ENCODE measurements around the gene LYST.
"Not testable (repeated sequence)": the region's sequence is repeated elsewhere in the genome, so short reads cannot be mapped to it uniquely, and the experiment has no call there.

LYST gene

DNA sequence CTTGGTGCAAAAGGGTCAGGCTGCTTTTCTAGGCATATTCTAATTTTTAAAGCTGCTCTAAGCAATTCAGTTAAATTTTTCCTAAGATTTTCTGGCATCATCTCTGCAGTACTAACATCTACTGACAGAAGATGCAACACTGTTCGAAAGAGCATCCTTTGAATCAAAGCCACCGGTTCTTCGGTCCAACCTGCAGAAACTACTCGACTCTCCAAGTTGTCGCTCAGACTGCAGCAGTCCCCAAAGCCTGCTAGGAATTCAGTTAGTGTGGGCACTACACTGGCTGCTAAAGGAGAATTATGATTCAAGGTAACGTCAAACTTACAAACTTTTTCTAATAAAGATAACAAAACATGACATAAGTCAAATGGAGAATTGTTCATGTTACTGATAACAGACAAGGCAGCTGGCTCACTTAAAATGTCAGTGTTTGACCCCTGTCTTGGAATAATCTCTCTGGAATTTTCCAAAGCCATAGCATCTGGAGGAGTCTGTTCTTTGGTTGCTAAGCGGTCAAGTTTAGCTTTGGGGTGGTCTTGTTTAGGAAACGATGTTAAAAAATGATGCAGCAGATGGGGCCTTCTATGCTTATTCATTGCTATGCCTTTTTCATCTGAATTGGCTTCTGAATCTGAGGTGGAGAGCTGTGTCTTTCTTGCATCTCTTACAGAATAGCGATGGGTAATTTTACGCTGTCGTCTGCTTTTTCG lies 56.9 kb downstream of the LYST start:
- no peak for DNase-seq

DNA sequence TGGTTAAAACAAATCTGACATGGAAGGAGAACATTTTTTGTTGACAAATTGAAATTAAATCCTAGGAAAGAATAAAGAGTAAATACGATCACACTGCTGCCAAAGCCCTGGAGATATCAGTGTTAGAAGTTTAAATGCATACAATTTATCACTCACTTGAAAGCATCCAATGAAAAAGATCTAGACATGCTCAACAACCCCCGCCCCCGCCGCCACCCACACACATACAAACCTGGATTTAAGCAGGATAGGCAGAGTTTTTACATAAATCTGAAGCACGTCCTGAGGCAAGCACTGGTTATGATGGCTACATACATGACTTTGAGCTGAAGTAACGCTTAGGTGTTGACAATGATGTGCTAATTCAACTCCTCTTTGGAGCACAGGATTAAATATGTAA lies 58.5 kb downstream of the LYST start:
- no peak for DNase-seq

DNA sequence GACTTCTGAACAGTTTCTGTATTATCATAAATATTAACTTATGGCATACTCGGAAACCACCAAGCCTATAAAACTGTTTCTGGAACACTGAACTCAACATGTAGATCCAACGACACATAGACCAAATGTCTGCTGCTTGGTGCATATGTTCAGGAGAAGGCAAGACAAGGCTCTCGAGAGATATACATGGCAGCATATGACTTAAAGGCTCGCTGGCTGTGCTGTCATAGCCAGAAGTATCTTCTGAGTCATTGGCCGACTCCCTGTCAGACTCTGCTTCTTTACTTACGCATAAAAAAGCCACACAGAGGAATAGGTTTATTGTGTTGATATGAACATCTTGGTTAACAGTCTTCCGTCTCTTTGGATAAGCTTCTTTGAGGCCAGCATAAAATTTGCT lies 60.6 kb downstream of the LYST start:
- DNase-seq = no peak

DNA sequence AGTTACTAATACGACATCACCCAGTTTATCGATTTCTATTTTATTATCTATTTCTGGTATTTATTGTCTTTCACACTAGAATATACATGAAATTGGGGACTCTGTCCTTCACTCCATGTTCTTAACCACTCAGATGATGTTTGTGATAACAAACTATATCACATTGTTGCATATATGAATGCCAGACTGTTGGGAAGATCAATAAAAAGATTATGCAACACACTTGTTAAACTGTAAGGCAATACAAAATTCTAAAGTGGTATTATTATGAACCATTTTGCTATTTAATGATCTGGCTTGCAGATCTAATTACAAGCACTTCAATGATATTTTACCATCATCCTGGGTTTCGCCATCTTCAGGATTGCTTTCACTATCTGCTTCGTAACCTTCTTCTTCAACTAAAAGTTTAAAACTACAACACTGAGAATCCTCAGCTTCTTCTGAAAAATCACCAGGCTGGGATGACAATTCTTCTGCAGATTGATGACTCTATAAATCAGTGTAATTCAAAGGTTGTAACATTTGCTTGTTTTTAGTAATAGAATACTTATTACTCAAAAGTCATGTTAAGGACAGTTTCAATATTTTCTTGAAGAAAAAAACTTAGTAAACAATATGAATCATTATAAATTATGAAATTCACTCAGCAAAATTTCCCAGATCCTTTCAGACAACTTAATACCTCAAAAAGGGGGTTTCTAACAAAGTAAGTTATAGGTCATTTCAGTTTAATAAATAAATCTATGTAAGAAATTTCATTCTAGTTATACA lies 63.9 kb downstream of the LYST start:
- DNase-seq = no peak

DNA sequence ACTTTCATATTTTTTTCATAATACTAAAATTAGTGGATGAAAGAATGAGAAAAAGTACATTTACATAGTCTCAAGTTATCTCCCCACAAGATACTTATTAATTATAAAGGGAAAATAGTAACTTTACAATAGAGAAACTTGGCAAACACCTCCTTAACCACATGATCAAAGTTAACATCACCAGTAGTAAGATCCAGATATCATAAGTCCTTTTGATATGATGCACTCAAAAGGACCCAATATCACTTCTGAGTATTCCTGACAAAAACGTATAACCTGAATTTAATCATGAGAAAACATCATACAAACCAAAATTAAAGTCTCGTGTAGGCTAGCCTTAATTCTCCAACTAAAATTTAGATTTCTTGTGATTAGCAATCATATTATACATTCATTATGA lies 67.4 kb downstream of the LYST start:
- no peak for DNase-seq

DNA sequence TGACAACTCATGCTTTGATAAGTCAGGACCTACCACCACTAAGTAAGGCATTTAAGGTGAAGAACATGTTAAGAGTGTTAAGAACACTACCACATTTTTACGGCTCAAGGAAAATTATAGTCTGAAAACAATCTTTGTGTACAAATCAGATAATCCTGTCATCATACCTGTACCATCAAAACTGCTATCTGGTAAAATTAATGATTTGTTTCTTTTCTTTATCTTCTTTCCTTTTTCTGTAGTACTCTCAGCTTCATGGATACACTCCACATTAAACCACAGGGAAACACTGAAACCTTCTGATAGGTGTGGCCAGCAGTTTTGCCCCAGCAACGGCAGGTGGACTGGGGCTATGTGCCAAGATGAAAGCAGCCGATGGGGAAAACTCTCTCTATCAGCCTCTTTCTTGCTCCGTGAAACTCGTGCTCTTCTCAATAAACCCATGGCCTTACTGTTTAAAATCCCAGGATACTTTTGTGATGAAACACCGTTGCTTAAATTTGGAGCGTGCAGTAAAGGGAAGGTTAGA lies 75.1 kb downstream of the LYST start:
- no peak for DNase-seq

DNA sequence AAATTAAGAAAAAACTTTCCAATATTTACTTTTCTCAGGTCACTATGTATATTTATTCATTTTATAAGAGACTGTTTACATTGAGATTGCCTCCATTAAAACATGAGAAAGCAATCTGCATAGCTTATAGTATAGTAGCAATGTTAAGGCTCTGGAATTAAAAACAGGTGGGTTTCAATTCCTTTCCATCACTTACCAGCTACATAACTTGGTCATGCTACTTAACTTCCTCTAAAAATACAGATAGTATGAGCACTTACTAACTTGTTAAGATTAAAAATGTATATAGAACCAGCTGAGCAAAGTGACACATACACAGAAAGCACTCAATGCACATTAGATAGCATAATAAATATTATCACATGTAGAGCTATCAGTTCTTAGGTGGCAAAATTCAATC lies 76.6 kb downstream of the LYST start:
- DNase-seq = no peak

DNA sequence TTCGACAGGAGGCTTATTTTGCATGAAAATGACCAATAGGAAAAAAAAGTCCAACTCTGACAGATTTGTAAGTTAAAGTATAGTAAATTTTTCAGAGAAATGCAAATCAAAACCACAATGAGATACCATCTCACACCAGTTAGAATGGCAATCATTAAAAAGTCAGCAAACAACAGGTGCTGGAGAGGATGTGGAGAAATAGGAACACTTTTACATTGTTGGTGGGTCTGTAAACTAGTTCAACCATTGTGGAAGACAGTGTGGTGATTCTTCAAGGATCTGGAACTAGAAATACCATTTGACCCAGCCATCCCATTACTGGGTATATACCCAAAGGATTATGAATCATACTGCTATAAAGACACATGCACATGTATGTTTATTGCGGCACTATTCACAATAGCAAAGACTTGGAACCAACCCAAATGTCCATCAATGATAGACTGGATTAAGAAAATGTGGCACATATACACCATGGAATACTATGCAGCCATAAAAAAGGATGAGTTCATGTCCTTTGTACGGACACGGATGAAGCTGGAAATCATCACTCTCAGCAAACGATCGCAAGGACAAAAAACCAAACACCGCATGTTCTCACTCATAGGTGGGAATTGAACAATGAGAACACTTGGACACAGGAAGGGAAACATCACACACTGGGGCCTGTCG lies 80.3 kb downstream of the LYST start:
- DNase-seq = not testable (repeated sequence)

DNA sequence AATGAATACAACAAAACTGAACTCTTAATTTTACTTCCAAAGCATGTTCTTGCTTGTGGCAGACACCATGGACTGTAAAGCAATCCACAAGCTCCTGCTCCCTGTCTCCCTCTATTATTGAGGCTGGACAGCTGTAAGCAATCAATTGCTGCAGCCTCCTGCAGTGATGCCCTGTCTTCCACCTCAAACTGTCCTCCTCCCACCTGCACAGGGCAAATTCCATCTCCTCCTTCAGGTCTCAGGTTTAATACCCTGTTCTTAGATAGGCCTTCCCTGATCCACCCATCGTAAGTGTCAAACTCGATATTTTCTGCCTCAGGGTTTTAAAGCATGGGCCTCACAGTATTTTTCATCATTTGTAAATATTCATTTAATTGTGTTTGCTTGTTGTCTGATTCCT lies 81.8 kb downstream of the LYST start:
- DNase-seq = no peak

DNA sequence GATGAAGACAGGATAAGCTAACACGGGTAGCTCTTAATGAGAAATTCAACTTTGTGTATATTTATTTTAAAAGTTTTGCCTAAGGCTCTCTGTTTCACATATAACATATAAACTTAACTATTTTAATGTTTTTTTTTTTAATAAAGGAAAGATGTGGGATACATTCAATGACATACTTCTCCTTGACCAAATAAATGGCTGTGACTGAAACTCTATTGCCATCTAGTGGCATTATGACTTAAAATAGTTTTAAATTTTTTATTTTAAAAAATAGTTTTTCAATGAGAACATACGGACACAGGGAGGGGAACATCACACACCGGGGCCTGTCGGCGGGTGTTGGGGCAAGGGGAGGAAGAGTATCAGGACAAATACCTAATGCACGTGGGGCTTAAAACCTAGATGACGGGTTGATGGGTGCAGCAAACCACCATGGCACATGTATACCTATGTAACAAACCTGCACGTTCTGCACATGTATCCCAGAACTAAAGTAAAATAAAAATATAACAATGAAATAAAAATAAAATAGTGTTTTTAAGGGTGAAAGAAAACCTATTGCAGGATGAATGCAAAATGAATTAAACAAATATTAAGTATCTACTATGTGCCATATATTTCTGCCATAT lies 83.4 kb downstream of the LYST start:
- DNase-seq = no peak

DNA sequence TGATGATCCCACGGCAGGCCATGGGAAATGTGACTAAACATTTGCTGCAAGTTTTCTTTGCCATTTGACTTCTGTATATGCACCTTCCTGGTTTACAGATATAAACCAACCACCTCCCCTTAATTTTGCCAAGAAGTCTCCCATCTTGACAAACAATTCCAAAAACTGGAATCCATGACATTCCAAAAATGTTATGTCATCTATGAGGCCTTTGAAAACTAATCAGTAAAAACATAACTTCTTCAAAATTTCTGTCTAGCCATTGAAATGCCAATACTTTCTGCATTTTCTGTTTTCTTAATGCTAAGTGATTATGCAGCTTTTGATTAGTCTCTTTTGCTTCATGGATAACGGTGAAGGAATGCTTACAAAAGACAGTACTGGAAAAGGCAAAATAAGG lies 84.1 kb downstream of the LYST start:
- DNase-seq = no peak

DNA sequence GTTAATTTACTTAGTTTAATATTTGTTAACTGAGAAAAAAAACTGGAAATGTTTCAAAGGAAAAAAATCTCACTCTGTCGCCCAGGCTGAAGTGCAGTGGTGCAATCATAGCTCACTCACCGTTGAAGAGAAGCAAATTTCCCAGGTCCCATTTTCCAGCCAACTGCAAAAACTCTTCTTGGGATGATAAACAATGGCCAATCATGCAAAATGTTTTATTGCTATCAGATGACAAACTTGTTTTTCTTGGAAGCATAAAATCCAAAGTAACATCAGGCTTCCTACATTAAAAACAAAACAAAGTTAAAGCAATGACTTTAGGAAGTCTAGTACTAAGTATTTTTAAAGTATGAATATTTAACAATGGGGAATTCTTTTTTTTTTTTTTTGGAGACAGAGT lies 84.9 kb downstream of the LYST start:
- no peak for DNase-seq

DNA sequence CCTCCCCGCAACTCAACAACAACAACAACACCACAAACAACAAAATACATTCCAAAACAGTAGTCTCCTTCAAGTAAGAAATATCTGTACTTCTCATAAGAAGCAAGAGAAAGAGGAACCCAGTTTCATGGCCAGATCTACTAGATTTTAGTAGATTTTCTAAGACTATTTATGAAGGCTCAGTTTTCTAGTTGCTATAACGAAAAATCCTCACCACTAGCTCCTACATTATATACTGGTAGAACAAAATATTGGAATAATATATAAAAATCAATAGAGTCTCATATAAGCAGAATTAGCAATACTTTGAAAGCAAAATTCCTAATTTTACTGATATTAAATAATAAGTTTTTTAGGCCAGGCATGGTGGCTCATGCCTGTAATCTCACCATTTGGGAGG lies 86.9 kb downstream of the LYST start:
- DNase-seq = no peak

DNA sequence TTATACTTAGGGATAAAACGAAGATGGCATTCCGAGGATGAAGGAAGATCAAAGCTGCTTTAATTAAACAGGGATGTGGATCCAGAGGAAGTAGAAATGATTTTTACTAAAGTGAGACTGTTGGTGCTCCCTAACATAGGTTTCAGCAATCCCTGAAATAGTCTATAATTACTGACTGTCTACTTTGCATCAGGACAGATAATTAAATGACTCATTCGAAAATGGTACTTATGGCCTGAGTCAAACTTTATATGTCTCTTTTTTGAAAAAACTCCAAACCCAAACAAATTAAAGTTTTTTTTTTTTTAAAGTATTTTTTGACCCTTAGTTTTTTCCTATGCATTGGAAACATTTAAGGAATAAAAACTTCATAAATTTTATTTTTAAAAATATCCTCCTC lies 90.3 kb downstream of the LYST start:
- DNase-seq = no peak

DNA sequence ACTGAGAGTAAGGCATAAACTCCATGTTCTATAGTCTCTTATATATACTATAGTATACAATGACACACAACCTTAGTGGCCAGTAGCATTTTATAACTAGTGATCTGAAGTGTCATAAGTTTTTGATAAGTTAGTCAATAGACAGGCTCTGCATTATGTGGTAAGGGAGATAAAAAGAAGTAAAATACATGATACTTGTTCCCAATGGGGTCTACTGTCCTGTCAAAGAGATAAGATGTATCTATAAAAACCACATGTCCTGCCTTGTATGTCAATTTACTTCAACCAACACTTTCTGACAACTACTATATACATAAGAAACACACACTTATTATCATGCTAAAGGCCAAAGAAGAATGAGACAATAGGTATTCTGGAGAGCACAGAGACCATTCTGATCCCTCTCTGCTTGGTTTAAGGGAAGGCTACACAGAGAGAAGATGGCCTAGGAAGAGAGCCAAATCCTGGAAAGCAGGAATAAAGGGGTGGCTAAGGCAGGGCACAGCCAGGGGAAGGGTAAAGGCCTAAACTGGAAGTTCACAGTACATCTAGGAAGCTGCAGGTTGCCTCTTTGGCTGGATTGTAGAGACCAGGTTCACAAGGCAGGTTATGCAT lies 91.4 kb downstream of the LYST start:
- DNase-seq = no peak

DNA sequence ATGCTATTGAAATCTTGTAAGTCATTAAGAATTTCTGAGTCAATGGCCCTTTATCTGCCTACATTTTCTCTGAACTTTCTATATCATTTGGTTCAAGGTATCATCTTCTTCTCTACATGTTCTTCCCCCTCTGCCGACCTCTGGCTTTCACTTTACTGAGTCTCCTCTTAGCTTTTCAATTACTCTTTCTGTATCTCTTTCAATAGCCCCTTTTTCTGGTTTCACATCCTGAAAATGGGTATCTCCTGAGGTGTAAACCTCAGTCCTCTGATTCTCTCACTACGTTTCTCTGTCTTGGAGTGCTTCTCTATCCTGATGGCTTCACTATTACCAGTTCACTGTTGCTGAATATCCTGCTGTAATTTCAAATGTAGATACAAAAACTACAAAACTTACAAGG lies 98.9 kb downstream of the LYST start:
- no peak for DNase-seq

DNA sequence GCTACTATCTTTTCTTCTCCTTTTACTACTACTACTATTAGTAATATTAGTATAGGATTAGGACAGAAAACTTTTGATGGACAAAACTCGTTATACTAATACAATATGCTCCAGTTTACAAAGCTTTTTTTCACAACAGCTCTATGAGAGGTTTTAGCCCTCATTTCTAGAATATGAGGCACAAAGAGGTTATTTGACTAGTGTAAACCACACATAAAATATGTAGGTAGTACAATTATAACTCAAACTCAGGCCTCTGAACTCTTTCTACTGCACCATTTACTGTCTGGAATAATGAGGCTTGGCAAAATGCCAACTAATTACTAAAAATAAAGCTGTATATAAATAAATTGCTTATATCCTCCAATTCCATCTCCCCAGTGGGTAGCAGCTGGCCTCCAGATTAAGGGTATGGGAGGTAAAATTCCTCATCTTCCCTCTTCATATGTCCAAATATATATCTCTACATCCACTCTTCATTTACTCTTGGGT lies 99.9 kb downstream of the LYST start:
- DNase-seq = no peak

DNA sequence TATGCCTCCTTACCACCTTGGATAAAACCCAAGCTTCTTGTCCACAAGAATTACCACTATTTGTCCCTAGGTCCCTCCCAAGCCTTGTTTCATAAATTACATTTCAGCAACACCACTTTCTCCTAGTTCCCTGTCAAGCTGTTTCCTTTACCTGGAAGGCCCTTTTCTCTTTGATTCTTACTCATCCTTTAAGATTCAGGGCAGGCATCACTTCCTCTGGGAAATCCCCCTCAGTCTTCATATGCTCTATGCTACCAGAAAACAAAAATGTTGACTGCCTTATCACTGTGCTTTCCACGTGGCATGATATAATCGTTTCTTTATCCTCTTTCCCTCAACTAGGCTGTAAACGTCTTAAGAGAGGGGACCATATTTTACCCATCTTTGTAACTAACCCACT lies 102.7 kb downstream of the LYST start:
- DNase-seq = no peak

DNA sequence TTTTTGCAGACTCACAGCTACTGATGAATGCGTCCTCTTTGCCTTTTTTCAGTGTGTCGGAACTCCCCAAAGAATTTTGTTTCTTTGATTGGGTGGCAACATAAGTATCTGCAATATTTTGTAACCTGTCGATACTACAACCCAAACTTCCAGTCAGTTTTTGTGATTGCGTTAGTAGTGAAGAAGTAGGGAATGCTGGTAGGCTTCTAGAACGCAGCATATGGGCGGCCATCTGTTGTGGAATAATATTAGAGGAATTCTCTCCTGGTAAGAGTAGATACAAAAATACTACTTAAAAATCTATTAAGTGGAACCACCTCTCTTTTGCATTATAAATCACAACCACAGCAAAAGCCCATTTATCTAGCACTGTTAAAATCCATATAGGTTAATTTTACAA lies 107.4 kb downstream of the LYST start:
- no peak for DNase-seq

DNA sequence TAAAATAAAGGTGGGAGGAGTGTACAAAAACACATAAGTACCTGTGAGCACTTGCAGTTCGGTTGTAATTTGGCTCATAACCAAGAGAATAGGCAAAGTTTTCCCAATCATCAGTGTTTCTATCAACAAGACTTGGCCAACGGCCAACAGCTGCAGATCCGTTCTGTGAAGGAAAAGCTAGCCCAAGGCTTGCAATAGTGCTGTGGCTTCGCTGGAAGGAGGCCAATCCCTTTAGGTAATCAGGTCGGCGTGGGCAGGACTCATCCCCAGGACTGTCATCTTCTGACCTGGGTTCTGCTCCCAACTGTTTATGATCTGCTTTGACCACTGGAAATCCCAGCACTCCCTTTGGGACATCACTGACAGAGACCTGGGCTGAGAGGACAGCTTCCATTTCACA lies 107.8 kb downstream of the LYST start:
- DNase-seq = no peak

DNA sequence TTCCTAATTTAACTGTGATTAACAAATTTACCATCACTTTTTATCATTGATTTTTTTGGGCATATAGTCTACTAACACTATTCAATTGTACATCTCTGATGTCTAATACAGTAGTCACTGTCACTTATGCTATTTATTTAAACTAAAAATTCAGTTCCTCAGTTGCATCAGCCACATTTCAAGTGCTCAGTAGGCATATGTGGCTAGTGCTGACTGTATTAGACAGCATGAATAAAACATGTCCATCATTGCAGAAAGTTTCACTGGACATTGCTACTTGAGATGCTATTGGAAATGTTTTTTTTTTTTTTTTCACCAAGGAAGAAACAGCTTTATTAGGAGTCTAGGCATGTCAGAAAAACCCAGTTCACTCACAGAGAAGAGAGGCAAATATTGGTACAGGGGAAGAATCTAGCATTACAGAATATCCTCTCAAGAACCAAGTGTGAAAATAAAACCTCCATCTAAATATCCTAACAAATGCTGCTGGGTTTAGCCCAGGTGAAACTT lies 109.1 kb downstream of the LYST start:
- no peak for DNase-seq

DNA sequence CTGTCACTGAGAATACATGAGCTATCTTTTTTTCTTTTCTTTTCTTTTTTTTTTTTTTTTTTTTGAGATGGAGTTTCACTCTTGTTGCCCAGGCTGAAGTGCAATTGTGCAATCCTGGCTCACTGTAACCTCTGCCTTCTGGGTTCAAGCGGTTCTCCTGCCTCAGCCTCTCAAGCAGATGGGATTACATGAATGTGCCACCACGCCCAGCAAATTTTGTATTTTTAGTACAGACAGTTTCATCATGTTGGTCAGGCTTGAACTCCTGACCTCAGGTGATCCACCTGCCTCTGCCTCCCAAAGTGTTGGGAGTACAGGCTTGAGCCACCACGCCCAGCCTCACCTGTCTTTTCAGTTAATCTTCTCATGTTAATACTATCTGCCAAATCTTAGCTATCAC lies 112.5 kb downstream of the LYST start:
- DNase-seq = not testable (repeated sequence)

All from femur (tissue), 1 donor.